Type B pancreatic cell (in vitro differentiated cells): ENCODE results near the gene SEPTIN6. TPM values are rescaled to one million over a fixed set of nuclear protein-coding genes. Genes with fewer than 3 reads are reported as not detected.

ENCODE experiments used
- DNase-seq: peaks from one replicate; pipeline ENCODE4 v3.0.0; 2021; ENCODE audit warnings: mixed read lengths; ENCODE audit not compliant: unreplicated experiment; ENCODE audit errors: extremely low spot score
- H3K27ac Mint-ChIP-seq: 2 replicates; pipeline ENCODE4 v1.8.0; 2021; ENCODE audit warnings: mild to moderate bottlenecking, mixed read lengths
- H3K27me3 Mint-ChIP-seq: 2 replicates; pipeline ENCODE4 v1.8.0; 2021; ENCODE audit warnings: mixed read lengths
- H3K36me3 Mint-ChIP-seq: 2 replicates; pipeline ENCODE4 v1.8.0; 2021; ENCODE audit warnings: mixed read lengths
- H3K4me1 Mint-ChIP-seq: one replicate; pipeline ENCODE4 v1.8.0; 2021; ENCODE audit warnings: mixed read lengths; ENCODE audit not compliant: unreplicated experiment
- H3K4me3 Mint-ChIP-seq: 2 replicates; pipeline ENCODE4 v1.8.0; 2021; ENCODE audit warnings: mild to moderate bottlenecking, mixed read lengths
- H3K9me3 Mint-ChIP-seq: 2 replicates; pipeline ENCODE4 v1.8.0; 2021; ENCODE audit warnings: mixed read lengths
- total RNA-seq: library from RNA; stranded (reverse); gene quantifications from 2 replicates; pipeline ENCODE4 v1.2.1, GENCODE V29; 2021; ENCODE audit warnings: low replicate concordance
- TF ChIP-seq, protein P1 (sequence below): fragments of 200-600 bp; sonication (generic); conservative IDR thresholded peaks from 2 replicates; pipeline ENCODE4 v1.5.0; 2021; ENCODE audit warnings: antibody characterized with exemption, mild to moderate bottlenecking

The SEPTIN6 gene
- total RNA-seq, 1 donor from 2014 or later = 70.2 TPM

DNA sequence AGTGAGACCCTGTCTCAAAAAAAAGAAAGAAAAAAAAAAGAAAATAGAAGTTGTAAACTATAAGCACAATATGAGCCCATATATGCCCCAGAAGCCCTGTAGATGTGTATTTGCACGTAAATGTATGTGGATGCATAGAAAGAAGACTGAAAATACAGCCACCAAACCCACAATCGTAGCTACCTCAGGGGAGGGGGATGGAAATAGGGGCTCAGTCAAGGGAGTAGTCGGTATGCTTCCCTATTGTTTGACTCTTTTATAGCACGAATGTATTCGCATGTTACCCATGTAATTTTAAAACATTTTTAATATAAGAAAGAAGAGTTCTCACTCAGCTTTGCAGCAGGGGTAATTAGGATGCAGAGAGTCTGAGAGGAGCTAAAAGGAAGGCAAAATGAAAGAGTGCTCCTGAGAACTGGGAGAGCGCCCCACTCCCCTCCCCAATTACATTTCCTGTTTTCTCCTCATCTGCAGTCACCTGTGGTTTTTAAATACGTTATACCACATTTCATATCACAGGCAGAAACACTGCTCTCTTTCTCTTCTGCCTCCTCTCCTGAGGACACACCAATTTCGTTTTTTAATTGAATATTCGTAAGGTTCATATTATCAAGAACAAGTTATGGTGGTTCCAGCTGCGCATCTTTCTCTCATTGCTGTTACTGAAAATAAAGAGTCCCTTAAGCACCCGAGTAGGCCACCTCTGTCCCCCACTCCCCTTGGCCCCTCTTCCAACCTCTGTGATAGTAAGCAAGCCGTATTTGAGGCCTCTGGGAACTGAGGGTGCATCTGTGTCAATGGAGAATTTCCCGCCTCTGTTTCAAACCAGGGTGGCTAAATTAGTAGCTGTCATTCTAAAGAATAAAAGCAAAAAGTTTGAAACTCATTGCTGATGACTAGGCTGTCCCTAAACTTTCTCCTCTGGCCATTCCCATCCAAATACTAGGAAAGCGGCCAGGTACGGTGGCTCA, 10.7 kb downstream of the SEPTIN6 start:
- H3K27ac Mint-ChIP-seq = no peak overlapping the region
- H3K27me3 Mint-ChIP-seq = no peaks in the 10 kb centered on the region
- no peaks in the 10 kb centered on the region for H3K9me3 Mint-ChIP-seq
- TF ChIP-seq, protein P1, sequence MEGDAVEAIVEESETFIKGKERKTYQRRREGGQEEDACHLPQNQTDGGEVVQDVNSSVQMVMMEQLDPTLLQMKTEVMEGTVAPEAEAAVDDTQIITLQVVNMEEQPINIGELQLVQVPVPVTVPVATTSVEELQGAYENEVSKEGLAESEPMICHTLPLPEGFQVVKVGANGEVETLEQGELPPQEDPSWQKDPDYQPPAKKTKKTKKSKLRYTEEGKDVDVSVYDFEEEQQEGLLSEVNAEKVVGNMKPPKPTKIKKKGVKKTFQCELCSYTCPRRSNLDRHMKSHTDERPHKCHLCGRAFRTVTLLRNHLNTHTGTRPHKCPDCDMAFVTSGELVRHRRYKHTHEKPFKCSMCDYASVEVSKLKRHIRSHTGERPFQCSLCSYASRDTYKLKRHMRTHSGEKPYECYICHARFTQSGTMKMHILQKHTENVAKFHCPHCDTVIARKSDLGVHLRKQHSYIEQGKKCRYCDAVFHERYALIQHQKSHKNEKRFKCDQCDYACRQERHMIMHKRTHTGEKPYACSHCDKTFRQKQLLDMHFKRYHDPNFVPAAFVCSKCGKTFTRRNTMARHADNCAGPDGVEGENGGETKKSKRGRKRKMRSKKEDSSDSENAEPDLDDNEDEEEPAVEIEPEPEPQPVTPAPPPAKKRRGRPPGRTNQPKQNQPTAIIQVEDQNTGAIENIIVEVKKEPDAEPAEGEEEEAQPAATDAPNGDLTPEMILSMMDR = no peak
- H3K36me3 Mint-ChIP-seq = no peaks in the 10 kb centered on the region
- no peak overlapping the region for H3K4me3 Mint-ChIP-seq
- H3K4me1 Mint-ChIP-seq = peaks cover 19% of the 10 kb centered on the region
- no peak for DNase-seq

DNA sequence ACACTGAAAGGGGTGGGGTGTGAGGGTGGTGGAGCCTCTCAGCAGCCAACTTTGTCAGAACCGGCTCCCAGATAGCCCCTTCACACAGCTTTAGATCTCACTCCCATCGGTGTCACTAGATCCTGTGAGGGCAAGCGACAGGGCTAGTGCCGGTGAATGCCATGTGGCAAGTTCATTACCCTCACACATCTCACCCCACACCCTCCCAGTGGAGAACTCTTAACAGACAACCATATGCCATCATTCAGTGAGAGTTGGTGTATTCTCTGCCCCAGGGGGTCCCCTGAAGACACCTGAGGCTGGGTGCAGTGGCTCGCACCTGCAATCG, 15.3 kb downstream of the SEPTIN6 start:
- TF ChIP-seq, protein P1 = no peak

DNA sequence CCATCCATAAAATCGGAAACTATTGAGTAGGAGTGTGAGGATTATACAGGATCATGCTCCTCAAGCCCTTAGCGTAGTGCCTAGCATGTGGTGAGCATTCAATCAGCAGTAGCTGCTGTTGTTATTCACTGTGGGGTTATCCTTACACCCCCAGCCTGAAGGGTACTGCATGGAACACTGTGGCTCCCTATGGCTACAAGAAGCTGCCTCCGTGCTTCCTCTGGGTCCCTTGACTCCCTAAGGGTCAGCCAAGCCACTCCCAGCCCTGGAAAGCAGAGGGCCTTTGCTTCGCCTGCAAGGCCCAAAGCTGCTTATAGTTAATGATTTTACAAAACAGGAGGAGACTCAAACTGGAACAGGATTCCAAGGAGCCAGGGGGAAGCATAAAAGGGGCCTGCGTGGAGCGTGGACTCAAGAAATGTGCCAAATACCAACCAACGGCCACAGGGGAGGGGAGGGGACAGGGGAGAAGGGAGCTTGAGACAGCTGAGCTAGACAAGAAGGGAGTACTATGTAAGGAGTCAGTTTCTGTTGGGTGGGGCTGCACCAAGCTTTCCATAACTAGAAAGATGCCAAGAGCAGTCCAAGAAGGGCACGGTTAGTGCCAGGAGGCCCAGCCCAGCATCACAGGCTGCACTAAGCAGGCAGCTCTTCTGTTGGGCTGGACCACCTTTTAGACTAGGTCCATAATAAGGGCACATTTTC, 15.9 kb downstream of the SEPTIN6 start:
- no peak overlapping the region for H3K27ac Mint-ChIP-seq
- TF ChIP-seq, protein P1 = no peak
- no peaks in the 10 kb centered on the region for H3K27me3 Mint-ChIP-seq
- no peaks in the 10 kb centered on the region for H3K36me3 Mint-ChIP-seq
- no peaks in the 10 kb centered on the region for H3K9me3 Mint-ChIP-seq
- no peak overlapping the region for H3K4me3 Mint-ChIP-seq
- no peak for DNase-seq
- peaks cover 11% of the 10 kb centered on the region for H3K4me1 Mint-ChIP-seq

More for the DNA sequence above, 15.3 kb downstream of the SEPTIN6 start:
- Mint-ChIP-seq H3K27ac (no peak overlapping the region), H3K36me3 (no peaks in the 10 kb centered on the region), H3K9me3 (no peaks in the 10 kb centered on the region), H3K27me3 (no peaks in the 10 kb centered on the region), H3K4me1 (peaks cover 6% of the 10 kb centered on the region), H3K4me3 (no peak overlapping the region)
- no peak for DNase-seq

DNA sequence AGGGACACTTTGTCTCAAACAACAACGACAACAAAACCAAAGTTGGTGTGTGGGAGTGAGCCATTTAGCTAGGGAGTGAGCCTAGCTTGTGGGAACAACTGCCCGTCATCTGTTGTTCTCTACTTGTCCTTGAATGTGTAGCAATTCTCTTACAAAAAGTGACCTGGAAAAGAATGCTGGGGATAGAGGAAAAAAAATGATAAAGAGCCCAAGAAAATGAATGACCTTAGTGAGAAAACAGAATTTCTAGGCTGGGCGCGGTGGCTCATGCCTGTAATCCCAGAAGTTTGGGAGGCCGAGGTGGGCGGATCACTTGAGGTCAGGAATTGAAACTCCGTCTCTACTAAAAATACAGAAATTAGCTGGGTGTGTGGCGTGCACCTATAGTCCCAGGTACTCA, 19.6 kb downstream of the SEPTIN6 start:
- TF ChIP-seq, protein P1 = no peak

DNA sequence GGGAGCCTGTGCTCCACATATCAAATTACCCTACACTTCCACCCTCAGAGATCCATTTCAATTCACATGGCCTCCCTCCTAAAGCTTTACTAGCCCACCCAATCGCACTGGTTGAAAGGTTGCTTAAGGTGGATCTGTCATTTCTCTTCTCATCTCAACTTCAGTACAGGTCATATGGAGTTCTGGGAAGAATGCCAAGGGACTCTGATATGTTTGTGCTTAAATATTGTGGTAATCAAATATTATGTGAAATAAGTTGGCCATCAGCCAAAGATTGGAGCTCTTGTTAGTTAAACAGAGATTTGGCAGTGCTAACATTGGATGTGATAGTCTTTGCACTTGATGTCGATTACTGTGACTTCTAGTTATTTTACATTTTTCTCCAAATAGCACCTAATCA, 20.5 kb downstream of the SEPTIN6 start:
- TF ChIP-seq, protein P1 = no peak
- Mint-ChIP-seq H3K4me3 (no peak overlapping the region), H3K36me3 (peaks cover 6% of the 10 kb centered on the region), H3K4me1 (peaks cover 20% of the 10 kb centered on the region), H3K27me3 (no peaks in the 10 kb centered on the region), H3K27ac (no peak overlapping the region), H3K9me3 (no peaks in the 10 kb centered on the region)
- DNase-seq = no peak

More for the DNA sequence above, 19.6 kb downstream of the SEPTIN6 start:
- DNase-seq = no peak
- Mint-ChIP-seq H3K27me3 (no peaks in the 10 kb centered on the region), H3K9me3 (no peaks in the 10 kb centered on the region), H3K27ac (no peak overlapping the region), H3K4me1 (peaks cover 20% of the 10 kb centered on the region), H3K4me3 (no peak overlapping the region), H3K36me3 (peaks cover 6% of the 10 kb centered on the region)
